GM12891 (cell line): ENCODE results near the gene KLC4.

Experiments used
- POLR2A ChIP-seq: IDR thresholded peaks from 2 replicates; pipeline ENCODE4 v1.6.1; 2011; ENCODE audit warnings: low read depth, low read length, control low read depth
- POLR2AphosphoS5 ChIP-seq: IDR thresholded peaks from 2 replicates; pipeline ENCODE4 v1.6.1; 2011; ENCODE audit warnings: low read depth, low read length, control low read depth

GRCh38 chr6:43088654-43089056, 29.2 kb downstream of the KLC4 start:
- TF ChIP-seq POLR2A (no peak), POLR2AphosphoS5 (no peak)
